GM18508 (cell line): ENCODE measurements around the gene SLC22A1.
"Not testable (repeated sequence)": the region's sequence is repeated elsewhere in the genome, so short reads cannot be mapped to it uniquely, and the experiment has no call there.

Source experiments
- ATAC-seq: cut with Tn5 transposase; IDR thresholded peaks from one replicate; pipeline ENCODE4 v1.9.1; 2021; ENCODE audit warnings: moderate number of reproducible peaks; ENCODE audit not compliant: insufficient read depth, unreplicated experiment

The SLC22A1 gene

GRCh38 chr6:160121558-160121957, at the start of gene SLC22A1:
SLC22A1 (plus strand) TSS chr6:160121815; CDS start chr6:160121936, 121 bp downstream.
- no peak for ATAC-seq

- ATAC-seq, result no peak
Measured at GRCh38 chr6:160073272-160073671, 48.3 kb upstream of the SLC22A1 start.

GRCh38 chr6:160076009-160076408, 45.6 kb upstream of the SLC22A1 start:
- no peak for ATAC-seq

GRCh38 chr6:160077024-160077423, 44.6 kb upstream of the SLC22A1 start:
- ATAC-seq, result no peak

GRCh38 chr6:160077526-160077925, 44.1 kb upstream of the SLC22A1 start:
- ATAC-seq, result no peak

- no peak for ATAC-seq
Measured at GRCh38 chr6:160078883-160079685, 42.5 kb upstream of the SLC22A1 start.

GRCh38 chr6:160079686-160080043, 42.0 kb upstream of the SLC22A1 start:
- no peak for ATAC-seq

- no peak for ATAC-seq
Measured at GRCh38 chr6:160080097-160080496, 41.5 kb upstream of the SLC22A1 start.

- no peak for ATAC-seq
Measured at GRCh38 chr6:160081398-160081797, 40.2 kb upstream of the SLC22A1 start.

GRCh38 chr6:160082627-160083026, 39.0 kb upstream of the SLC22A1 start:
- ATAC-seq, result no peak

- ATAC-seq, result no peak
Measured at GRCh38 chr6:160084198-160084776, 37.3 kb upstream of the SLC22A1 start.

- no peak for ATAC-seq
Measured at GRCh38 chr6:160085226-160085625, 36.4 kb upstream of the SLC22A1 start.

- ATAC-seq, result no peak
Measured at GRCh38 chr6:160085713-160086505, 35.7 kb upstream of the SLC22A1 start.

- no peak for ATAC-seq
Measured at GRCh38 chr6:160086754-160087153, 34.9 kb upstream of the SLC22A1 start.

- ATAC-seq, result no peak
Measured at GRCh38 chr6:160088069-160088783, 33.4 kb upstream of the SLC22A1 start.

- ATAC-seq, result no peak
Measured at GRCh38 chr6:160088784-160089533, 32.7 kb upstream of the SLC22A1 start.

GRCh38 chr6:160089534-160089897, 32.1 kb upstream of the SLC22A1 start:
- no peak for ATAC-seq

- not testable (repeated sequence) for ATAC-seq
Measured at GRCh38 chr6:160090442-160091239, 31.0 kb upstream of the SLC22A1 start.

- ATAC-seq, result not testable (repeated sequence)
Measured at GRCh38 chr6:160092176-160092575, 29.4 kb upstream of the SLC22A1 start.
